Measurements from ENCODE around the gene WDPCP. TPM values are rescaled to one million over a fixed set of nuclear protein-coding genes. Genes with fewer than 3 reads are reported as not detected.

Gene WDPCP
- total and polyA plus RNA-seq, 7 donors = 0.60 to 35.5 (median 14.0) TPM

DNA sequence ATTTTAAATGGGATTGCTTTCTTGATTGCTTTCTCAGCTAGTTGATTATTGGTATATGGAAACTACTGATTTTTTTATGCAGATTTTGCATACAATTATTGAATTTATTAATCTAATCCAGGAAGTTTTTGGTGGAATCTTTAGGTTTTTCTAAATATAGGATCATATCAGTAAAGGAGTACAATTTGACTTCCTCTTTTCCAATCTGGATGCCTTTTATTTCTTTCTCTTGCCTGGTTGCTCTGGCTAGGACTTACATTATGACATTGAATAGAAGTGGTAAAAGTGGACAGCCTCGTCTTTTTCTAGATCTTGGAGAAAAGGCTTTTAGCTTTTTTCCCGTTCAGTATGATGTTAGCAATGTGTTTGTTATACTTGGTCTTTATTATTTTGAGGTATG, 486.3 kb downstream of the WDPCP start:
- H3K27me3 ChIP-seq = no peaks in the 10 kb centered on the region
- no peak for DNase-seq
- no peak overlapping the region for H3K27ac ChIP-seq
- no peak overlapping the region for H3K4me3 ChIP-seq
- H3K36me3 ChIP-seq = no peaks in the 10 kb centered on the region
- peaks cover 0 to 20% (median 2%) of the 10 kb centered on the region in 4 donors for H3K9me3 ChIP-seq
- intact Hi-C loops (cut with DNase I) = no loop called here
- WGBS, 2 donors = 84 to 87% methylated on average over 2 of the region's 2 CpGs
- TF ChIP-seq, protein P1, sequence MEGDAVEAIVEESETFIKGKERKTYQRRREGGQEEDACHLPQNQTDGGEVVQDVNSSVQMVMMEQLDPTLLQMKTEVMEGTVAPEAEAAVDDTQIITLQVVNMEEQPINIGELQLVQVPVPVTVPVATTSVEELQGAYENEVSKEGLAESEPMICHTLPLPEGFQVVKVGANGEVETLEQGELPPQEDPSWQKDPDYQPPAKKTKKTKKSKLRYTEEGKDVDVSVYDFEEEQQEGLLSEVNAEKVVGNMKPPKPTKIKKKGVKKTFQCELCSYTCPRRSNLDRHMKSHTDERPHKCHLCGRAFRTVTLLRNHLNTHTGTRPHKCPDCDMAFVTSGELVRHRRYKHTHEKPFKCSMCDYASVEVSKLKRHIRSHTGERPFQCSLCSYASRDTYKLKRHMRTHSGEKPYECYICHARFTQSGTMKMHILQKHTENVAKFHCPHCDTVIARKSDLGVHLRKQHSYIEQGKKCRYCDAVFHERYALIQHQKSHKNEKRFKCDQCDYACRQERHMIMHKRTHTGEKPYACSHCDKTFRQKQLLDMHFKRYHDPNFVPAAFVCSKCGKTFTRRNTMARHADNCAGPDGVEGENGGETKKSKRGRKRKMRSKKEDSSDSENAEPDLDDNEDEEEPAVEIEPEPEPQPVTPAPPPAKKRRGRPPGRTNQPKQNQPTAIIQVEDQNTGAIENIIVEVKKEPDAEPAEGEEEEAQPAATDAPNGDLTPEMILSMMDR (IDR thresholded peaks at IDR 0.05) = no peak
- no peak for TF ChIP-seq POLR2AphosphoS5 (IDR thresholded peaks at IDR 0.05)
- TF ChIP-seq EP300 (IDR thresholded peaks at IDR 0.05) = no peak
- TF ChIP-seq POLR2A (IDR thresholded peaks at IDR 0.05) = no peak
- H3K4me1 ChIP-seq = no peaks in the 10 kb centered on the region

DNA sequence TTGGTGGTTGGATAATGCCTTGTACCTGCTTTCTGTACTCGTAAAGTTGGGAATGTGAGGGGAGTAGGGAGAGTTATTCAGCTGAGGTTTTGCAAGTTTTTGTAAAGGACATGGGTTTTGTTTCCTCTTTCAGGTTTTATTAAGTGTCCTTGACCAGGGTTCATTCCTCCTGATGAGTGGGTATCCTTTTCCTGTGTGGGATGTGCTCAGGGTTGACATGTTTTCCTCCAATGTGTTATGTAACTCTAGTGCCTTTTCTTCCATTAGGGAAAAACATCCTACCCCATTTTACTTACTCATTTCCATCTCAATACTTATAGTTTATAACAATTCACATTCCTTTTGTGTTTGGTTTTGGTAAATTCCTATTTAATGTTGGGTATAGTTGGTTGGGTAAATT, 489.2 kb downstream of the WDPCP start:
- Histone ChIP-seq H3K4me1 (no peaks in the 10 kb centered on the region), H3K36me3 (no peaks in the 10 kb centered on the region), H3K27me3 (no peaks in the 10 kb centered on the region), H3K9me3 (peaks cover 0 to 11% (median 0%) of the 10 kb centered on the region in 4 donors), H3K4me3 (no peak overlapping the region), H3K27ac (no peak overlapping the region)
- TF ChIP-seq POLR2AphosphoS5 (IDR thresholded peaks at IDR 0.05) = no peak
- no peak for TF ChIP-seq EP300 (IDR thresholded peaks at IDR 0.05)
- TF ChIP-seq POLR2A (IDR thresholded peaks at IDR 0.05) = no peak
- TF ChIP-seq, protein P1 (IDR thresholded peaks at IDR 0.05) = no peak
- no peak for DNase-seq
- intact Hi-C loops (cut with DNase I) = no loop called here
- WGBS, 2 donors = 83 to 93% methylated on average over 1 of the region's 1 CpG

DNA sequence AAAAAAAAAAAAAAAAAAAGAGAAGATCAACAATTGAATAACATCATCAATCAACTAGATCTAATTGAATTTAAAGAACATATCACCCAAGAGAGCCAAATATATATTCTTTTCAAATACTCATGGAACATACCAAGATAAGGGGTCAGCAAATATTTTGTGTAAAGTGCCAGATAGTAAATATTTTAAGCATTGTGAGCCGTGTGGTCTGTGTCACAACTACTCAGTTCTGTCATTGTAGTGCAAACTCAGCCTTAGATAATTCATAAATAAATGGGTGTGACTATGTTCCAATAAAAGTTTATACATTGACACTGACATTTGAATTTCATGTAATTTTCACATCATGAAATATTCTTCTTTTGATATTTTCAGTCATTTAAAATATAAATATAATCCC, 491.8 kb downstream of the WDPCP start:
- intact Hi-C loops (cut with DNase I) = no loop called here
- TF ChIP-seq EP300 (IDR thresholded peaks at IDR 0.05) = no peak
- TF ChIP-seq POLR2A (IDR thresholded peaks at IDR 0.05) = no peak
- no peak for TF ChIP-seq POLR2AphosphoS5 (IDR thresholded peaks at IDR 0.05)
- TF ChIP-seq, protein P1 (IDR thresholded peaks at IDR 0.05) = no peak
- Histone ChIP-seq H3K4me3 (no peak overlapping the region), H3K27ac (no peak overlapping the region), H3K36me3 (no peaks in the 10 kb centered on the region), H3K27me3 (no peaks in the 10 kb centered on the region), H3K9me3 (peaks cover 0 to 5% (median 0%) of the 10 kb centered on the region in 4 donors), H3K4me1 (no peaks in the 10 kb centered on the region)
- DNase-seq = no peak
- WGBS, 2 donors = 25 to 57% methylated on average over 1 of the region's 1 CpG

- Histone ChIP-seq H3K4me3 (no peak overlapping the region), H3K27me3 (no peaks in the 10 kb centered on the region), H3K36me3 (no peaks in the 10 kb centered on the region), H3K9me3 (no peaks in the 10 kb centered on the region), H3K4me1 (no peaks in the 10 kb centered on the region), H3K27ac (no peak overlapping the region)
- TF ChIP-seq POLR2AphosphoS5 (IDR thresholded peaks at IDR 0.05) = no peak
- TF ChIP-seq POLR2A (IDR thresholded peaks at IDR 0.05) = no peak
- no peak for TF ChIP-seq EP300 (IDR thresholded peaks at IDR 0.05)
- TF ChIP-seq, protein P1 (IDR thresholded peaks at IDR 0.05) = no peak
- no peak for DNase-seq
- 88 to 94% methylated on average over 1 of the region's 1 CpG for WGBS, 2 donors
- intact Hi-C loops (cut with DNase I) = no loop called here
Observed at GRCh38 chr2:63093502-63093901, 494.8 kb downstream of the WDPCP start.

DNA sequence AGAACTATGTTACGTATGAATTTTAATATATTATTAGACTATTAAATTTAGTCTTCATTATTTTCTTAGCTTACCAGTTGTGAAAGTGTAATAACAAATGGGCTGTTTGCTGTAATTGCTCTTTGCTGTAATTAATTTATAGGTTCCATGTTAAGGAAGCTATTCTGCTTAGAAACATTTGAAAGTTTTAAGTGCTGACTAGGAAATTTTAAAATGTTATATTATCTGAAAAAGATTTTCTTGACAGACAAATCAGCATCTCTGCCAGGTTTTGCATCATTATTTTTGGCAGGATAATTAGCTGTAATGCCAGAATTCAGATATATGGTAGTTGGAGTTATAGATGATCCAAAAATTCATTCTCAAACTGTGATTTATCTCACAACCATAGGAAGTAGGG, 495.4 kb downstream of the WDPCP start:
- intact Hi-C loops (cut with DNase I) = no loop called here
- no peaks in the 10 kb centered on the region for H3K9me3 ChIP-seq

More for the DNA sequence above, 495.4 kb downstream of the WDPCP start:
- no peaks in the 10 kb centered on the region for H3K36me3 ChIP-seq
- H3K27me3 ChIP-seq = no peaks in the 10 kb centered on the region
- DNase-seq = no peak
- no peak overlapping the region for H3K27ac ChIP-seq
- H3K4me3 ChIP-seq = no peak overlapping the region
- TF ChIP-seq POLR2A (IDR thresholded peaks at IDR 0.05) = no peak
- TF ChIP-seq, protein P1 (IDR thresholded peaks at IDR 0.05) = no peak
- TF ChIP-seq EP300 (IDR thresholded peaks at IDR 0.05) = no peak
- no peak for TF ChIP-seq POLR2AphosphoS5 (IDR thresholded peaks at IDR 0.05)
- 0% methylated on average over 1 of the region's 1 CpG for WGBS, 2 donors
- H3K4me1 ChIP-seq = no peaks in the 10 kb centered on the region
